Gastrocnemius medialis (tissue), 4 donors: ENCODE results near the gene TNFAIP8. TPM values are rescaled to one million over a fixed set of nuclear protein-coding genes. Genes with fewer than 3 reads are reported as not detected.

Experiments
- ATAC-seq, 2 donors: fragments of 150-250 bp; one replicate each; pipeline ENCODE4 v1.9.1; 2016
- DNase-seq, 2 donors: peaks; one replicate each; pipeline ENCODE4 v3.0.0-alpha.2; 2019
- H3K27ac ChIP-seq, 4 donors: fragments of 200-600 bp; sonication (generic); 1 replicate in 1 of 4; 2 replicates in 3 of 4; pipeline ENCODE4 v1.5.1; 2016 to 2018; ENCODE audit warnings: mild to moderate bottlenecking in 2 of 4, moderate library complexity in 1 of 4
- H3K27me3 ChIP-seq, 3 donors: fragments of 200-600 bp; sonication (generic) in 2 of 3; 1 replicate in 1 of 3; 2 replicates in 2 of 3; pipeline versions ENCODE4 v1.5.1 to v1.6.0; 2016 to 2019; ENCODE audit warnings: mild to moderate bottlenecking in 1 of 3, moderate library complexity in 1 of 3
- H3K36me3 ChIP-seq, 2 donors: fragments of 200-600 bp; sonication (generic) in 1 of 2; one replicate each; pipeline ENCODE4 v1.5.1; 2017 to 2018
- H3K4me1 ChIP-seq, 2 donors: fragments of 200-600 bp; sonication (generic) in 1 of 2; one replicate each; pipeline ENCODE4 v1.5.1; 2016 to 2017; ENCODE audit warnings: mild to moderate bottlenecking in 2 of 2
- H3K4me3 ChIP-seq, 4 donors: fragments of 200-600 bp; sonication (generic) in 3 of 4; 1 replicate in 1 of 4; 2 replicates in 3 of 4; pipeline ENCODE4 v1.5.1; 2016 to 2019; ENCODE audit warnings: mild to moderate bottlenecking in 2 of 4
- H3K9me3 ChIP-seq, 3 donors: fragments of 200-600 bp; sonication (generic) in 2 of 3; 1 replicate in 1 of 3; 2 replicates in 2 of 3; pipeline ENCODE4 v1.5.1; 2016 to 2019
- POLR2A ChIP-seq, 2 donors: fragments of 450-650 bp; IDR thresholded peaks; one replicate each; pipeline ENCODE4 v1.6.1; 2017; ENCODE audit warnings: antibody characterized with exemption in 2 of 2, mild to moderate bottlenecking in 2 of 2, moderate library complexity in 2 of 2
- in situ Hi-C, 4 donors: fragments of 200-750 bp; cut with MboI; loops; one replicate each; pipeline versions ENCODE4 v1.15.0 to v1.8.0; 2017; ENCODE audit warnings: low sequenced_read_pairs in 4 of 4
- intact Hi-C: fragments of 100-400 bp; cut with DNase I; formaldehyde crosslinking; loops from one replicate; pipeline ENCODE4 v1.15.1; 2023; ENCODE audit warnings: low total_unique reads
- total RNA-seq, 4 donors: library from RNA; depleted of rRNA; stranded (reverse); fragments of >200 nt; gene quantifications; one replicate each; pipeline versions ENCODE4 v1.1.0 to v1.2.3, GENCODE V29; 2016
- TF ChIP-seq, protein P1 (sequence below), 5 experiments: fragments of 450-650 bp in 3 of 5; fragments of 200-600 bp in 2 of 5; sonication (generic) in 2 of 5; IDR thresholded peaks in 4 of 5; conservative IDR thresholded peaks in 1 of 5; 1 replicate in 4 of 5; 2 replicates in 1 of 5; pipeline ENCODE4 v1.5.1; 2016 to 2019; ENCODE audit warnings: antibody characterized with exemption in 5 of 5, mild to moderate bottlenecking in 3 of 5, moderate library complexity in 3 of 5

TNFAIP8 gene
- total RNA-seq, 4 donors from 2014 or later, result 0.20 to 5.8 (median 2.0) TPM

DNA sequence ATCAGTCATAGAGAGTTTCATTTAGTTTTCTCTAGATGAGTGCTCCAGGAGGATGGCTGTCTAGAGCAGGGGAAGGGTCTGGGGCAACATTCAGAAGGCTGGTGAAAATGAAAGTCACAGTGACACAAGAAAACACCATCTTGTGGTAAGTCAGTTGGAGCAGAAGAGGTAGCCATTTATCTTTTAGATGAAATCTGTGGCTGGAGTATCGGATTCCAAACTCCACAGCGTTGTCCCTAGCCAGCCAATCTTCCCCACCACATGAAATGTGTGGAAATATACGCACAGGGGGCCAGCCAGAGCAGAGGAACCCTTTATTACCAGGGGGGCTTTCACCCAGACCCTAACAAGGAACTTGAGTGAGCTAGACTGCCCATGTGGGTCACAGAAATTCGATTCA lies 15.9 kb upstream of the TNFAIP8 start:
- TF ChIP-seq, protein P1, sequence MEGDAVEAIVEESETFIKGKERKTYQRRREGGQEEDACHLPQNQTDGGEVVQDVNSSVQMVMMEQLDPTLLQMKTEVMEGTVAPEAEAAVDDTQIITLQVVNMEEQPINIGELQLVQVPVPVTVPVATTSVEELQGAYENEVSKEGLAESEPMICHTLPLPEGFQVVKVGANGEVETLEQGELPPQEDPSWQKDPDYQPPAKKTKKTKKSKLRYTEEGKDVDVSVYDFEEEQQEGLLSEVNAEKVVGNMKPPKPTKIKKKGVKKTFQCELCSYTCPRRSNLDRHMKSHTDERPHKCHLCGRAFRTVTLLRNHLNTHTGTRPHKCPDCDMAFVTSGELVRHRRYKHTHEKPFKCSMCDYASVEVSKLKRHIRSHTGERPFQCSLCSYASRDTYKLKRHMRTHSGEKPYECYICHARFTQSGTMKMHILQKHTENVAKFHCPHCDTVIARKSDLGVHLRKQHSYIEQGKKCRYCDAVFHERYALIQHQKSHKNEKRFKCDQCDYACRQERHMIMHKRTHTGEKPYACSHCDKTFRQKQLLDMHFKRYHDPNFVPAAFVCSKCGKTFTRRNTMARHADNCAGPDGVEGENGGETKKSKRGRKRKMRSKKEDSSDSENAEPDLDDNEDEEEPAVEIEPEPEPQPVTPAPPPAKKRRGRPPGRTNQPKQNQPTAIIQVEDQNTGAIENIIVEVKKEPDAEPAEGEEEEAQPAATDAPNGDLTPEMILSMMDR (IDR thresholded peaks at IDR 0.05 in 4 of 5, conservative IDR thresholded peaks at IDR 0.05 in 1 of 5), result no peak
- TF ChIP-seq POLR2A (IDR thresholded peaks at IDR 0.05), result no peak
- Histone ChIP-seq H3K27me3 (no peaks in the 10 kb centered on the region), H3K4me1 (peaks cover 3 to 6% of the 10 kb centered on the region in 2 donors), H3K9me3 (no peaks in the 10 kb centered on the region), H3K36me3 (no peaks in the 10 kb centered on the region), H3K4me3 (no peak overlapping the region), H3K27ac (no peak overlapping the region)
- DNase-seq (no peak), ATAC-seq (no peak)
- in situ Hi-C loops (no loop called here), intact Hi-C loops (loop anchor here (5.0 kb wide), 1 partner anchor 353 kb away; the partner anchor contains the start of gene DTWD2)

DNA sequence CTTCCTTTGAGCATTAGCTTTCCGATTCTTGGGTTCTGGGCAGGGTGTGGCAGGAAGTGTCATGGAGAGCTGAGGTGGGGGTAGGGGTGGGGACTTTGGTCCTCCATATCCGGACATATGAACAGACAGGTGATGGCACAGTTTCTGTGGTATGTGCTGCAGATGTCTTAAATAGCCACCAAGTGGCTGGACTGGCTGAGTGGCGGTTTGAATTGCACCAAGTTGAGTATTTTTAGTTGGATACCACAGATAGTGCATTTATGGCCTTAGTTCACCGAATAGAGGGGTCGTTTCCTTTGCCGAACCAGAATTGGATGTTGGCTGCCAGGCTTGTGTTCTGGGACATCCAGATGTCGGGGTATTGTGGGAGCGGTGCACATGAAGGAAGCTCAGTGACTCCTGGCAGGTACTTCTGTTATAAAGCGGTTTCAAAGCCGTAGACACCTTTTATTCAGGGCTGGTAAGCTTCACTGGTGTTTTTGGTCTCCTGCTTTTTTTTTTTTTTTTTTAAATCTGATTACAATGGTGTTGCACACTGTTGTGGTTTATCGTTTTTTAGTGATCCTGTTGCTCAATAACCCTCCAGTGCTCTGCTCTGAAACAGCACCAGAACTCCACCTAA lies 15.1 kb upstream of the TNFAIP8 start:
- Histone ChIP-seq H3K36me3 (no peaks in the 10 kb centered on the region), H3K4me1 (peaks cover 3 to 6% of the 10 kb centered on the region in 2 donors), H3K27me3 (no peaks in the 10 kb centered on the region), H3K27ac (no peak overlapping the region), H3K4me3 (no peak overlapping the region), H3K9me3 (no peaks in the 10 kb centered on the region)
- in situ Hi-C loops (no loop called here), intact Hi-C loops (no loop called here)
- no peak for ATAC-seq
- no peak for DNase-seq
- TF ChIP-seq POLR2A (IDR thresholded peaks at IDR 0.05), result no peak
- TF ChIP-seq, protein P1 (IDR thresholded peaks at IDR 0.05 in 4 of 5, conservative IDR thresholded peaks at IDR 0.05 in 1 of 5), result no peak

DNA sequence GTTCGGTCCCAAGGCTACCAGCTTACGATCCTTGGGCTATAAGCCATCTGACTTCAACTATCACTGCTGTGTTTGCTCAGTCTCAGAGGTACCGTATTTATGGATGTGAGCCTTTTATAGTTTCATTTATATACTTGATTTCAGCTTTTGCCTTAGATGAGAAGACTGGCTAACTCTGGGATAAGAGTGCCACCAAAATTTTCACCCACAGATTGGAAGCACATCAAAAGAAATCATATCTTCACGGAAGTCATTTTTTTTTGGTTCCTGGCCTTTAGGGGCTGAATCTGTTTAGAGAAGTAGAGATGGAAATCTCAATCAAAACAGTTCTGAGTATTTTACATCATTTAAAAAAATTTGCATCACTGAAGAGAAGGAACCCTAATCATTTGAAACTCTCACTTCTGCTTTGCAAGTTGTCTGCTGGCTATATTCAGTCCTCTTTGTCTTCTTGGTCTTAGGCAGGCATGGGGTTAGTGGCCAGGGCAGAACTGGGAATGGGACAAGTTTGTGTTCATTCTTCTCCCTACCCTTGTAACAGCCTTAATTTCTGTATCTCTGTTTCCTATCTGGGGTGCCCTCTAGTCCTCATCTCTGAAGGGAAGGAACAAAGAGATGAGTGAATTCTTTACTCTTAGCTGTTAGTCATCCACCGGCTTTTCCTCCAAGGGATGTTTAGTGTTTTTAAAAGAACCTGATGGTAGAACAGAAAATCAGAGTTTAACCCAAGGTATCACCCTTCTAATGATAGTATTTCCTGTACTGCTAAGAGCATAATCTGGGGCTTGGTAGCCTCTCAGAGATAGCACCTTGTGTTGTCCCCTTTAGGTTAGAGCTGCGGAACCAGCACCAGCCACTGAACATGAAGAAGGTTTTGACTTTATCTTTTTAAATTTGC lies 14.1 kb upstream of the TNFAIP8 start:
- no peak overlapping the region for H3K27ac ChIP-seq

DNA sequence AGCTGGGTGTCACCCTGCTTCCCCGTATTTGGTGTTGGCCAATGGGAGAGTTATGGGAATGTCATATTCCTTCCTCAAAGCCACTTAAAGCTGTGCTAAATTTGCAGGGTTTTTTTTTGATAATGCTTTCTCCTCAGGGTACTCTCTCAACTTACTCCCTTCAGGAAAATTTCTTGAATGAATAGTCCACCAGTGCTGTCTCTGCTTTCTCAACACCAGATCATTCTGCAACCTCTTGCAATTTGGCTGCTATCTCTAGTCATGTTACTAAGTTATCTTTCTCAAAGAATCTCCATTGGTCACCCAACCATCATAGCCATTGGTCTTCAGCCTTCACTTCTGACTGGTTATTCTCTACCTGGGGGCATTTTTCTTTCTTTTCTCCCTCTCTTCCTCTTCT lies 13.4 kb upstream of the TNFAIP8 start:
- TF ChIP-seq, protein P1 (IDR thresholded peaks at IDR 0.05 in 4 of 5, conservative IDR thresholded peaks at IDR 0.05 in 1 of 5), result no peak
- TF ChIP-seq POLR2A (IDR thresholded peaks at IDR 0.05), result no peak
- intact Hi-C loops (no loop called here), in situ Hi-C loops (no loop called here)
- no peaks in the 10 kb centered on the region for H3K9me3 ChIP-seq
- no peak overlapping the region for H3K4me3 ChIP-seq
- DNase-seq, result no peak
- H3K4me1 ChIP-seq, result peaks cover 0 to under 1% of the 10 kb centered on the region in 2 donors
- ATAC-seq, result no peak
- no peak overlapping the region for H3K27ac ChIP-seq
- no peaks in the 10 kb centered on the region for H3K27me3 ChIP-seq
- H3K36me3 ChIP-seq, result no peaks in the 10 kb centered on the region

More for the DNA sequence above, 14.1 kb upstream of the TNFAIP8 start:
- in situ Hi-C loops, result no loop called here
- Histone ChIP-seq H3K36me3 (no peaks in the 10 kb centered on the region), H3K9me3 (no peaks in the 10 kb centered on the region), H3K4me1 (peaks cover 3 to 6% of the 10 kb centered on the region in 2 donors), H3K4me3 (no peak overlapping the region), H3K27me3 (no peaks in the 10 kb centered on the region)
- no peak for TF ChIP-seq POLR2A (IDR thresholded peaks at IDR 0.05)
- TF ChIP-seq, protein P1 (IDR thresholded peaks at IDR 0.05 in 4 of 5, conservative IDR thresholded peaks at IDR 0.05 in 1 of 5), result no peak
- ATAC-seq (no peak), DNase-seq (no peak)
- intact Hi-C loops, result no loop called here
